Smooth muscle cell (in vitro differentiated cells): ENCODE data around the gene PHACTR1. TPM values are rescaled to one million over a fixed set of nuclear protein-coding genes. Genes with fewer than 3 reads are reported as not detected.

Experiments
- DNase-seq: peaks from one replicate; lab custom pipeline; 2025; ENCODE audit not compliant: unreplicated experiment; lab: John Stamatoyannopoulos, UW
- H2AFZ ChIP-seq: fragments of 200-600 bp; sonication (generic); 2 replicates; pipeline ENCODE4 v1.6.0; 2016; ENCODE audit warnings: antibody characterized with exemption, low read depth, mild to moderate bottlenecking
- H3F3A ChIP-seq: fragments of 200-600 bp; sonication (generic); 2 replicates; pipeline ENCODE4 v1.6.0; 2017; ENCODE audit warnings: antibody characterized with exemption, low read depth
- H3K27ac ChIP-seq: fragments of 200-600 bp; sonication (generic); 2 replicates; pipeline ENCODE4 v1.5.1; 2016; ENCODE audit warnings: low read depth, mild to moderate bottlenecking
- H3K27me3 ChIP-seq: fragments of 200-600 bp; sonication (generic); 2 replicates; pipeline ENCODE4 v1.6.1; 2016; ENCODE audit warnings: low read depth, mild to moderate bottlenecking
- H3K36me3 ChIP-seq: fragments of 200-600 bp; sonication (generic); 2 replicates; pipeline ENCODE4 v1.5.1; 2016; ENCODE audit warnings: low read depth
- H3K4me1 ChIP-seq: fragments of 200-600 bp; sonication (generic); 2 replicates; pipeline ENCODE4 v1.5.1; 2016; ENCODE audit warnings: low read depth
- H3K4me2 ChIP-seq: fragments of 200-600 bp; sonication (generic); 2 replicates; pipeline ENCODE4 v1.6.0; 2016; ENCODE audit warnings: mild to moderate bottlenecking
- H3K4me3 ChIP-seq: fragments of 200-600 bp; sonication (generic); 2 replicates; pipeline ENCODE4 v1.5.1; 2016; ENCODE audit warnings: mild to moderate bottlenecking
- H3K79me2 ChIP-seq: fragments of 200-600 bp; sonication (generic); 2 replicates; pipeline ENCODE4 v1.6.0; 2016; ENCODE audit warnings: low read depth, mild to moderate bottlenecking
- H3K9ac ChIP-seq: fragments of 200-600 bp; sonication (generic); 2 replicates; pipeline ENCODE4 v1.6.0; 2016; ENCODE audit warnings: low read depth
- H3K9me3 ChIP-seq: fragments of 200-600 bp; sonication (generic); replicated peaks from 2 replicates; pipeline ENCODE4 v1.5.1; 2016; ENCODE audit warnings: low read depth
- H4K20me1 ChIP-seq: fragments of 200-600 bp; sonication (generic); 2 replicates; pipeline ENCODE4 v1.6.0; 2016; ENCODE audit warnings: low read depth
- WGBS: methylation state at CpG from one replicate; pipeline ENCODE4 v1.1.7; 2016; ENCODE audit warnings: low lambda C conversion rate; 5-methylcytosine and 5-hydroxymethylcytosine counted together
- polyA plus RNA-seq: library from polyadenylated mRNA; unstranded; fragments of >200 nt; fragmentation: Nextera tagmentation; extraction: Ambion mirVana; gene quantifications from 2 replicates; pipeline ENCODE4 v1.2.1, GENCODE V29; 2016
- total RNA-seq: library from RNA; depleted of rRNA; stranded (reverse); fragments of >200 nt; gene quantifications from 2 replicates; pipeline ENCODE4 v1.2.3, GENCODE V29; 2014
- TF ChIP-seq, protein P1 (sequence below): fragments of 200-600 bp; sonication (generic); IDR thresholded peaks from 2 replicates; pipeline ENCODE4 v1.5.1; 2017; ENCODE audit warnings: borderline replicate concordance, mild to moderate bottlenecking, antibody characterized with exemption; ENCODE audit not compliant: insufficient read depth, poor library complexity, severe bottlenecking

The PHACTR1 gene
- total and polyA plus RNA-seq, 2 experiments from 2014 or later, result 0.09 to 0.67 TPM

DNA sequence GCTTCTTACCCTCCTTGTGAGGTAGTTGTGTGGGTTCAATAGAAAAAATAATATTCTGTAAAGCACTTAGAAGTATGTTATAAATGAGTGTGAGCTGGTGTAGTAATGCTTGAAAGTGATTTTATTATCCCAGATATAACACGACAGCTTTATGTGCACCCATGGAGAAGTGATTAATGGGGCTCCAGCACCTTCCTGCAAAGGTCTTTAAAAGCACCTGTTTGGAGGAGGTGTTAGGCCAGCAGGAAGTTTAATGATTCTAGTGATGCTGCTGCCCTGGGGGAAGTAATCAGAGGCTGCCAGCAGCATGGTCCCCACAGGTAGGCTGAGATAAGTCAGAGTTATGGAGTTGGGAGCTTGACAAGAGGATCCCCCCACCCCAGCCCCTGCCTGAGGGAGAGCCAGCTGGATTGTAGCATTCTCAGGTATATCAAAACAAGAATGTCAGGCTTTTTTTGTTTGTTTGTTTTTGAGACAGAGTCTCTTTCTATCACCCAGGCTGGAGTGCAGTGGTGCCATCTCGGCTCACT is 166.3 kb downstream of the PHACTR1 start:
- H3K4me1 ChIP-seq, result peaks cover 4% of the 10 kb centered on the region
- H3K27me3 ChIP-seq, result peaks cover 50% of the 10 kb centered on the region
- TF ChIP-seq, protein P1, sequence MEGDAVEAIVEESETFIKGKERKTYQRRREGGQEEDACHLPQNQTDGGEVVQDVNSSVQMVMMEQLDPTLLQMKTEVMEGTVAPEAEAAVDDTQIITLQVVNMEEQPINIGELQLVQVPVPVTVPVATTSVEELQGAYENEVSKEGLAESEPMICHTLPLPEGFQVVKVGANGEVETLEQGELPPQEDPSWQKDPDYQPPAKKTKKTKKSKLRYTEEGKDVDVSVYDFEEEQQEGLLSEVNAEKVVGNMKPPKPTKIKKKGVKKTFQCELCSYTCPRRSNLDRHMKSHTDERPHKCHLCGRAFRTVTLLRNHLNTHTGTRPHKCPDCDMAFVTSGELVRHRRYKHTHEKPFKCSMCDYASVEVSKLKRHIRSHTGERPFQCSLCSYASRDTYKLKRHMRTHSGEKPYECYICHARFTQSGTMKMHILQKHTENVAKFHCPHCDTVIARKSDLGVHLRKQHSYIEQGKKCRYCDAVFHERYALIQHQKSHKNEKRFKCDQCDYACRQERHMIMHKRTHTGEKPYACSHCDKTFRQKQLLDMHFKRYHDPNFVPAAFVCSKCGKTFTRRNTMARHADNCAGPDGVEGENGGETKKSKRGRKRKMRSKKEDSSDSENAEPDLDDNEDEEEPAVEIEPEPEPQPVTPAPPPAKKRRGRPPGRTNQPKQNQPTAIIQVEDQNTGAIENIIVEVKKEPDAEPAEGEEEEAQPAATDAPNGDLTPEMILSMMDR, result no peak
- H3K36me3 ChIP-seq, result no peaks in the 10 kb centered on the region
- no peak overlapping the region for H3K4me3 ChIP-seq
- WGBS, result 92% methylated on average over 2 of the region's 2 CpGs
- no peak overlapping the region for H3K27ac ChIP-seq
- no peak overlapping the region for H2AFZ ChIP-seq
- no peaks in the 10 kb centered on the region for H3F3A ChIP-seq
- H3K9me3 ChIP-seq, result no peaks in the 10 kb centered on the region
- H3K4me2 ChIP-seq, result no peak overlapping the region
- H4K20me1 ChIP-seq, result no peaks in the 10 kb centered on the region
- H3K79me2 ChIP-seq, result no peaks in the 10 kb centered on the region
- no peak overlapping the region for H3K9ac ChIP-seq
- DNase-seq, result no peak

DNA sequence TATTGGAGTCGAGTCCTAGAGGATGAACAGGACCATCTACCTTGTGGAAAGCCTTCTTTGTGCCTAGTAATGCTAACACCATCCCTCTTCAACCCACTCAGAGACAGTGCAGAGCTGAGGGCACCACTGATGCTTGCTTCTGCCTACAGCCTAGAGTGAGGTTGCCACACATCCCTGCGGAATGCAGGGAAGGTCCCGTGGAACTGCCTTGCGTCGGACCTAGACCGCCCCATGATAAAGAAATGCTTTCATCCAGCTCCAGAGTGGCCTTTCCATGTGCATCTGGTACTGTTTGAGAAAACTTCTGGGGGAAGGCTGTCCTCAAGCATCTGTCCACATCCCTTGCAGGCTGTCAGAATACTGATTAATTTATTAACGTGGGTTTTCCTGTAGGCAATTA is 168.4 kb downstream of the PHACTR1 start:
- Histone ChIP-seq H4K20me1 (no peaks in the 10 kb centered on the region), H2AFZ (no peak overlapping the region), H3K36me3 (no peaks in the 10 kb centered on the region), H3K27me3 (peaks cover 28% of the 10 kb centered on the region), H3K4me2 (no peak overlapping the region), H3K4me1 (peaks cover 4% of the 10 kb centered on the region), H3K79me2 (no peaks in the 10 kb centered on the region), H3K9me3 (no peaks in the 10 kb centered on the region), H3F3A (no peaks in the 10 kb centered on the region), H3K27ac (no peak overlapping the region), H3K9ac (no peak overlapping the region), H3K4me3 (no peak overlapping the region)
- DNase-seq, result no peak
- TF ChIP-seq, protein P1, result no peak
- 67% methylated on average over 7 of the region's 7 CpGs for WGBS

DNA sequence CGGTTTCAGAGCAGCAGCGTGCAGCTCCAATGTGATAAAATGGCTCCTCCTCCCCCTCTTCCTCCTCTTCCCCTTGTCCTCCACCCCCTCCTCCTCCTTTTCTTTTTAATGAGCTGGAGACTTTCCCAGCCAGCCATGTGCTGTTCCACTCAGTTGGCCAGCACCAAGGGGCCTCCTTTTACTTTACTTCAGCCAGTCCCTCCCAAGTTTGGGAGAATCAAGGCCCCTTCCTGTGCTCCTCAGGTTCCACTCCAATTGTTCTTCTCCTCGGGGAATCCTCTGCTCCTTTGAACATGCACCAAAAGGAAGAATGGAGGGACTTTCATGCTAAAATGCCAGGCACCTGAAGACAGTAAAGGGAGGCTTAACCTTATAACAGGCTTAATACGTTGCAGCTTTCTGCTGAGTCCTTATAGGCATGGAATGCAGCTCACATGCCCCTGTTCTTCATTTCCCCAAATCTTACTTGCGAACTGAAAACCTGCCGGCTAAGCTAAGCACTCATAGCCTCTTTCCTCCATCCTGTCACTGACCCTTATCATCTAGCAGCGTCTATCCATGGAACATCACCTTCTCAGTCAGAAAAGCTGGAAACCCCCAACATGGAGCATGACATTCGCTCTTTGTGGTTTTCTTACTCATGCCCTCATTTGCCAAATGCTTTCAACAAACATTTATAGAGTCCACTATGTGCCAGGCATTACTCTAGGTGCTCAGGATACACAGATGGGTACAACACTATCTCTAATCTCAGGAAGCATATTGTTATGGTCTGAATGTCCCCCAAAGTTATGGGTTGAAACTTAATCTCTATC is 170.6 kb downstream of the PHACTR1 start:
- H3K27ac ChIP-seq, result no peak overlapping the region
- no peak overlapping the region for H2AFZ ChIP-seq
- H3K36me3 ChIP-seq, result no peaks in the 10 kb centered on the region
- no peak for DNase-seq
- H3K27me3 ChIP-seq, result peaks cover 7% of the 10 kb centered on the region
- no peaks in the 10 kb centered on the region for H3F3A ChIP-seq
- H3K4me1 ChIP-seq, result peaks cover 4% of the 10 kb centered on the region
- H3K79me2 ChIP-seq, result no peaks in the 10 kb centered on the region
- 67% methylated on average over 8 of the region's 8 CpGs for WGBS
- H4K20me1 ChIP-seq, result no peaks in the 10 kb centered on the region
- no peak overlapping the region for H3K4me3 ChIP-seq
- H3K9ac ChIP-seq, result no peak overlapping the region
- TF ChIP-seq, protein P1, result no peak
- no peak overlapping the region for H3K4me2 ChIP-seq
- H3K9me3 ChIP-seq, result no peaks in the 10 kb centered on the region
